Glutamatergic neuron (in vitro differentiated cells): ENCODE data around the gene NFIX. TPM values are rescaled to one million over a fixed set of nuclear protein-coding genes. Genes with fewer than 3 reads are reported as not detected.
A peak's percentile ranks its signal among the peaks of the same experiment; 100 is the strongest.

Experiments
- DNase-seq: peaks from one replicate; pipeline ENCODE4 v3.0.0; 2022
- H3K27ac Mint-ChIP-seq: one replicate; pipeline ENCODE4 v1.8.0; 2020; ENCODE audit warnings: mild to moderate bottlenecking, mixed read lengths, inconsistent platforms; ENCODE audit not compliant: unreplicated experiment
- H3K27me3 Mint-ChIP-seq: one replicate; pipeline ENCODE4 v1.8.0; 2020; ENCODE audit warnings: mild to moderate bottlenecking, moderate library complexity, mixed read lengths, inconsistent platforms; ENCODE audit not compliant: unreplicated experiment
- H3K36me3 Mint-ChIP-seq: one replicate; pipeline ENCODE4 v1.8.0; 2020; ENCODE audit warnings: mild to moderate bottlenecking, mixed read lengths, inconsistent platforms; ENCODE audit not compliant: unreplicated experiment
- H3K4me1 Mint-ChIP-seq: one replicate; pipeline ENCODE4 v1.8.0; 2020; ENCODE audit warnings: mild to moderate bottlenecking, low read depth, mixed read lengths, inconsistent platforms; ENCODE audit not compliant: unreplicated experiment
- H3K4me3 Mint-ChIP-seq: one replicate; pipeline ENCODE4 v1.8.0; 2020; ENCODE audit warnings: mild to moderate bottlenecking, mixed read lengths, inconsistent platforms; ENCODE audit not compliant: unreplicated experiment
- H3K9me3 Mint-ChIP-seq: one replicate; pipeline ENCODE4 v1.8.0; 2020; ENCODE audit warnings: mild to moderate bottlenecking, moderate library complexity, mixed read lengths, inconsistent platforms; ENCODE audit not compliant: unreplicated experiment
- CTCF ChIP-seq: fragments of 200-600 bp; sonication (generic); IDR thresholded peaks from one replicate; pipeline ENCODE4 v1.5.0; 2021; ENCODE audit not compliant: partially characterized antibody, unreplicated experiment
- total RNA-seq: library from RNA; stranded (reverse); fragmentation: NEBNext Ultra II Directional; extraction: Animal tissue kit (Norgen Biotek cat#: 25700); gene quantifications from one replicate; pipeline ENCODE4 v1.2.1, GENCODE V29; 2021; ENCODE audit not compliant: unreplicated experiment

Gene NFIX
- total RNA-seq, 1 donor from 2014 or later = 2.4 TPM

GRCh38 chr19:12986726-12987125 is 8.5 kb upstream of the NFIX start:
- Mint-ChIP-seq H3K4me1 (peaks cover 10% of the 10 kb centered on the region), H3K27me3 (peaks cover 13% of the 10 kb centered on the region), H3K9me3 (peaks cover 6% of the 10 kb centered on the region), H3K27ac (peak overlapping the region; percentile 11), H3K4me3 (no peak overlapping the region), H3K36me3 (peaks cover 5% of the 10 kb centered on the region)
- TF ChIP-seq CTCF = no peak
- DNase-seq = no peak

- Mint-ChIP-seq H3K27me3 (peaks cover 13% of the 10 kb centered on the region), H3K4me3 (no peak overlapping the region), H3K9me3 (peaks cover 6% of the 10 kb centered on the region), H3K4me1 (peaks cover 10% of the 10 kb centered on the region), H3K36me3 (peaks cover 5% of the 10 kb centered on the region), H3K27ac (peak overlapping the region; percentile 11)
- DNase-seq = no peak
- TF ChIP-seq CTCF = no peak
These were observed 8.1 kb upstream of the NFIX start for GRCh38 chr19:12987190-12987589.

GRCh38 chr19:12987781-12988180 is 7.5 kb upstream of the NFIX start:
- Mint-ChIP-seq H3K4me3 (no peak overlapping the region), H3K4me1 (peaks cover 10% of the 10 kb centered on the region), H3K9me3 (peaks cover 6% of the 10 kb centered on the region), H3K27ac (no peak overlapping the region), H3K36me3 (peaks cover 5% of the 10 kb centered on the region), H3K27me3 (peaks cover 14% of the 10 kb centered on the region)
- TF ChIP-seq CTCF = no peak
- DNase-seq = no peak

GRCh38 chr19:12990431-12990830 is 4.8 kb upstream of the NFIX start:
- DNase-seq = no peak
- H3K27ac Mint-ChIP-seq = no peak overlapping the region
- peaks cover 5% of the 10 kb centered on the region for H3K4me1 Mint-ChIP-seq
- H3K9me3 Mint-ChIP-seq = peaks cover 15% of the 10 kb centered on the region
- TF ChIP-seq CTCF = no peak
- peaks cover 5% of the 10 kb centered on the region for H3K36me3 Mint-ChIP-seq
- peaks cover 29% of the 10 kb centered on the region for H3K27me3 Mint-ChIP-seq
- no peak overlapping the region for H3K4me3 Mint-ChIP-seq

- Mint-ChIP-seq H3K27me3 (peaks cover 29% of the 10 kb centered on the region), H3K4me1 (peaks cover 3% of the 10 kb centered on the region), H3K4me3 (no peak overlapping the region), H3K9me3 (peaks cover 15% of the 10 kb centered on the region), H3K36me3 (peaks cover 5% of the 10 kb centered on the region), H3K27ac (no peak overlapping the region)
- TF ChIP-seq CTCF = no peak
- no peak for DNase-seq
These were observed 4.4 kb upstream of the NFIX start for GRCh38 chr19:12990853-12991252.
